ENCODE results near the gene SCRN2.

The SCRN2 gene

GRCh38 chr17:47844814-47845715 is 4.0 kb upstream of the SCRN2 start:
- no peak for DNase-seq

- DNase-seq = no peak
Measured at GRCh38 chr17:47844227-47844626, 3.2 kb upstream of the SCRN2 start.

GRCh38 chr17:47843391-47843730 is 2.3 kb upstream of the SCRN2 start:
- DNase-seq = no peak

GRCh38 chr17:47841488-47842291 is 617 bp upstream of the SCRN2 start:
- no peak for DNase-seq

- DNase-seq = no peak
Measured at GRCh38 chr17:47840001-47840741, 902 bp downstream of the SCRN2 start.

- DNase-seq = no peak
Measured at GRCh38 chr17:47839071-47839470, 2.0 kb downstream of the SCRN2 start.

GRCh38 chr17:47838636-47839035 is 2.4 kb downstream of the SCRN2 start:
- no peak for DNase-seq

GRCh38 chr17:47837401-47838039 is 3.6 kb downstream of the SCRN2 start:
- DNase-seq = no peak

GRCh38 chr17:47836601-47837000 is 4.5 kb downstream of the SCRN2 start:
- no peak for DNase-seq

GRCh38 chr17:47834756-47835155 is 6.3 kb downstream of the SCRN2 start:
- no peak for DNase-seq

- no peak for DNase-seq
Measured at GRCh38 chr17:47831934-47832327, 9.1 kb downstream of the SCRN2 start.

- peak; percentile 91 for DNase-seq
Measured at GRCh38 chr17:47831003-47831933, 9.8 kb downstream of the SCRN2 start, which contains the start of the genes LRRC46 and MRPL10. Gene LRRC46 (plus strand): TSS chr17:47831670. CDS start chr17:47831990, 320 bp downstream. Gene MRPL10 (minus strand): TSS chr17:47831541. CDS start chr17:47831511, 30 bp downstream.

- no peak for DNase-seq
Measured at GRCh38 chr17:47830396-47831002, 10.6 kb downstream of the SCRN2 start.

GRCh38 chr17:47829870-47830269 is 11.2 kb downstream of the SCRN2 start:
- no peak for DNase-seq

GRCh38 chr17:47823519-47823918 is 17.6 kb downstream of the SCRN2 start:
- no peak for DNase-seq

GRCh38 chr17:47822785-47823184 is 18.3 kb downstream of the SCRN2 start:
- no peak for DNase-seq

GRCh38 chr17:47821424-47822391 is 19.4 kb downstream of the SCRN2 start, which contains the start of gene OSBPL7:
Gene OSBPL7 (minus strand): TSS chr17:47821794. CDS start chr17:47820278, 1,516 bp downstream.
- peak; percentile 52 for DNase-seq

GRCh38 chr17:47821031-47821423 is 20.0 kb downstream of the SCRN2 start:
- no peak for DNase-seq

- no peak for DNase-seq
Measured at GRCh38 chr17:47820033-47820789, 20.9 kb downstream of the SCRN2 start.

All from NCI-H2081 treated with DMSO at 0.1 percent for 48 hours (cell line).